Trophoblast cell (in vitro differentiated cells and primary cell): ENCODE results near the gene IZUMO2.

Experiments
- DNase-seq, 2 donors: peaks; one replicate each; pipeline ENCODE4 v3.0.0-alpha.2; 2016
- H2AFZ ChIP-seq: 2 replicates; pipeline ENCODE4 v1.6.1; 2013; ENCODE audit warnings: low read length, moderate library complexity, mild to moderate bottlenecking; ENCODE audit not compliant: insufficient read depth, poor library complexity
- H2AK5ac ChIP-seq: 2 replicates; pipeline ENCODE4 v1.6.1; 2013; ENCODE audit warnings: mild to moderate bottlenecking, low read length
- H2BK120ac ChIP-seq: 2 replicates; pipeline ENCODE4 v1.6.1; 2013; ENCODE audit warnings: low read length, mild to moderate bottlenecking, moderate library complexity; ENCODE audit not compliant: insufficient read depth, poor library complexity
- H2BK12ac ChIP-seq: 2 replicates; pipeline ENCODE4 v1.6.1; 2013; ENCODE audit warnings: mild to moderate bottlenecking, low read length, moderate library complexity
- H2BK5ac ChIP-seq: 2 replicates; pipeline ENCODE4 v1.6.1; 2013; ENCODE audit warnings: low read length, low read depth, moderate library complexity, mild to moderate bottlenecking; ENCODE audit not compliant: poor library complexity
- H3K14ac ChIP-seq: 2 replicates; pipeline ENCODE4 v1.6.1; 2013; ENCODE audit warnings: mild to moderate bottlenecking, low read length
- H3K18ac ChIP-seq: 2 replicates; pipeline ENCODE4 v1.6.1; 2013; ENCODE audit warnings: mild to moderate bottlenecking, low read length
- H3K23ac ChIP-seq: 2 replicates; pipeline ENCODE4 v1.6.1; 2013; ENCODE audit warnings: low read length
- H3K27ac ChIP-seq: 2 replicates; pipeline ENCODE4 v1.5.1; 2013; ENCODE audit warnings: low read depth, mild to moderate bottlenecking, inconsistent platforms, low read length, moderate library complexity
- H3K27me3 ChIP-seq: 2 replicates; pipeline ENCODE4 v1.6.1; 2013; ENCODE audit warnings: inconsistent platforms, mild to moderate bottlenecking, low read length, moderate library complexity; ENCODE audit not compliant: insufficient read depth
- H3K36me3 ChIP-seq, 2 experiments: 1 replicate in 1 of 2; 2 replicates in 1 of 2; pipeline ENCODE4 v1.6.1; 2013; ENCODE audit warnings: low read length in 2 of 2, mild to moderate bottlenecking in 2 of 2, moderate library complexity in 1 of 2; ENCODE audit not compliant: insufficient read depth in 2 of 2, control insufficient read depth in 1 of 2
- H3K4ac ChIP-seq: 2 replicates; pipeline ENCODE4 v1.6.1; 2013; ENCODE audit warnings: low read depth, mild to moderate bottlenecking, low read length, moderate library complexity
- H3K4me1 ChIP-seq, 2 experiments: 1 replicate in 1 of 2; 2 replicates in 1 of 2; pipeline ENCODE4 v1.6.1; 2013; ENCODE audit warnings: low read length in 2 of 2, mild to moderate bottlenecking in 2 of 2, moderate library complexity in 1 of 2; ENCODE audit not compliant: insufficient read depth in 2 of 2, control insufficient read depth in 1 of 2
- H3K4me2 ChIP-seq: 2 replicates; pipeline ENCODE4 v1.6.1; 2013; ENCODE audit warnings: inconsistent platforms, mild to moderate bottlenecking, low read length, moderate library complexity
- H3K4me3 ChIP-seq: 2 replicates; pipeline ENCODE4 v1.5.1; 2013; ENCODE audit warnings: mild to moderate bottlenecking, low read depth, low read length, inconsistent platforms
- H3K79me1 ChIP-seq: one replicate; pipeline ENCODE4 v1.6.1; 2013; ENCODE audit warnings: low read length
- H3K79me2 ChIP-seq: 2 replicates; pipeline ENCODE4 v1.6.1; 2013; ENCODE audit warnings: low read length, mild to moderate bottlenecking; ENCODE audit not compliant: control insufficient read depth, insufficient read depth, poor library complexity
- H3K9ac ChIP-seq: 2 replicates; pipeline ENCODE4 v1.6.1; 2013; ENCODE audit warnings: mild to moderate bottlenecking, low read length
- H3K9me3 ChIP-seq: 2 replicates; pipeline ENCODE4 v1.6.1; 2013; ENCODE audit warnings: low read depth, mild to moderate bottlenecking, control low read depth, inconsistent platforms, low read length; ENCODE audit not compliant: insufficient read depth
- H4K12ac ChIP-seq: 2 replicates; pipeline ENCODE4 v1.6.1; 2013; ENCODE audit warnings: low read depth, mild to moderate bottlenecking, low read length, moderate library complexity
- H4K8ac ChIP-seq: 2 replicates; pipeline ENCODE4 v1.6.1; 2013; ENCODE audit warnings: low read depth, mild to moderate bottlenecking, low read length, moderate library complexity
- H4K91ac ChIP-seq: one replicate; pipeline ENCODE4 v1.6.1; 2013; ENCODE audit warnings: low read depth, mild to moderate bottlenecking, low read length, moderate library complexity
- WGBS: extraction: QIAGEN DNeasy Blood & Tissue Kit; methylation state at CpG from one replicate; pipeline ENCODE4 v1.1.7; 2013; ENCODE audit warnings: missing lambda C conversion rate; ENCODE audit not compliant: insufficient read length, insufficient coverage; ENCODE audit errors: extremely low coverage; 5-methylcytosine and 5-hydroxymethylcytosine counted together

Gene IZUMO2

DNA sequence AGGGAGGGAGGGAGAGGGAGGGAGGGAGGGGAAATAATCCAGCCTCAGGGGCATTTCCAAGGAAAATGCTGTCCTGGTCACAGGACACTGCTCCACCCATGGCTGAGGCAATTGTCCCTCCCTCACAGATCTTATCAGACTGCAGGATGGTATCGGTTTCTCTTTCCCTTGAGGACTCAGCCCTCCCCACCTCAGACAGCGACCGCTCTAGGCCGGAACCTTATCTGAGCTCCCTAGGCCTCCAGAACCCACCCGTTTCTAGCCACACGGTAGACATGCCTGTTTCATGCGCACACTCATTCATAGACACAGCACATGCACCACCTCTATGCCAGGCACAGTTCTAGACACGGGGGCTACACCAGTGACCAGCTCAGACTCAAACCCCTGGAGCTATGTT, 10.0 kb upstream of the IZUMO2 start:
- Histone ChIP-seq H3K9me3 (peaks cover 5% of the 10 kb centered on the region), H3K4me2 (no peak overlapping the region), H3K79me2 (no peaks in the 10 kb centered on the region), H4K91ac (peak overlapping the region; percentile 42), H3K36me3 (no peaks in the 10 kb centered on the region), H3K4me1 (peaks cover 2 to 4% of the 10 kb centered on the region in 2 experiments), H3K23ac (no peak overlapping the region), H2BK12ac (peak overlapping the region; percentile 73), H3K9ac (no peak overlapping the region), H2AK5ac (no peak overlapping the region), H4K8ac (no peak overlapping the region), H3K4me3 (no peak overlapping the region), H2AFZ (no peak overlapping the region), H2BK5ac (no peak overlapping the region), H4K12ac (no peak overlapping the region), H3K18ac (no peak overlapping the region), H3K14ac (no peak overlapping the region), H3K4ac (no peak overlapping the region), H2BK120ac (peak overlapping the region; percentile 29), H3K79me1 (peaks cover 4% of the 10 kb centered on the region), H3K27me3 (no peaks in the 10 kb centered on the region), H3K27ac (peak overlapping the region; percentile 20)
- no CpG with 5 or more reads among the region's 8 CpGs for WGBS
- DNase-seq: peak in 1 of 2 donors; percentile 49

DNA sequence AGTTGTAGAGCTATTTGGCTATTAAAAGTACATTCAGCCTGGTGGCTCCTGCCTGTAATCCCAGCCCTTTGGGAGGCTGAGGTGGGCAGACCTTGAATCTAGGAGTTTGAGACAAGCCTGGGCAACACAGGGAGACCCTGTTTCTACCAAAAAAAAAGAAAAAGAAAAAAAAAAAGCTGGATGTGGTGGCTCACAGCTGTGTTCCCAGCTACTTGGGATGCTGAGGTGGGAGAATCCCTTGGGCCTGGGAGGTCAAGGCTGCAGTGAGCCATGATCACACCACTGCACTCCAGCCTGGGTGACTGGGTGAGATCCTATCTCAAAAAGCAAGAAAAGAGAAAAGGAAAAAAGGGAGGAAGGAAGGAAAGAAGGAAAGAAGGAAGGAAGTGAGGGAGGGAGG, 9.6 kb upstream of the IZUMO2 start:
- Histone ChIP-seq H4K91ac (peak overlapping the region; percentile 21), H2BK120ac (no peak overlapping the region), H4K8ac (no peak overlapping the region), H3K14ac (no peak overlapping the region), H3K9me3 (peaks cover 5% of the 10 kb centered on the region), H3K79me1 (peaks cover 4% of the 10 kb centered on the region), H3K9ac (no peak overlapping the region), H3K23ac (no peak overlapping the region), H2AK5ac (no peak overlapping the region), H3K4me1 (peaks cover 2 to 4% of the 10 kb centered on the region in 2 experiments), H2AFZ (no peak overlapping the region), H3K4ac (no peak overlapping the region), H3K18ac (no peak overlapping the region), H3K4me3 (no peak overlapping the region), H3K27ac (peak overlapping the region; percentile 50), H2BK12ac (no peak overlapping the region), H3K27me3 (no peaks in the 10 kb centered on the region), H3K4me2 (no peak overlapping the region), H3K79me2 (no peaks in the 10 kb centered on the region), H2BK5ac (no peak overlapping the region), H3K36me3 (no peaks in the 10 kb centered on the region), H4K12ac (no peak overlapping the region)
- no peak for DNase-seq

DNA sequence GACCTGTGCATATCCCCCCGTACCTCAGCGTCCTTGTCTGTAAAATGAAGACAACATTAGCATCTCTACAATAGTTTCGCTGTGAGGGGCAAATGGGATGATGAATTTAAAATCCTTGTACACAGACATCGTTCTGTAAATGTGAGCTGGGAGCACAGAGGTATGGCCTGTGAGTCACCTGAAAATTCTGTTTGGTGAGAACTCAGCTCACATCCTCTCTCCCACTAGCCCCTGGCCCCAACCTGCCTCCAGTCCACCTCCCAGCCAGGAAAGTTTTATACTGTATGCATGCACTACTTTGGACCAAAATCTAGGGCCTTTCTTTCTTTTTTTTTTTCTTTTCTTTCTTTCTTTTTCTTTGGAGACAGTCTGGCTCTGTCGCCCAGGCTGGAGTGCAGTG, 8.7 kb upstream of the IZUMO2 start:
- Histone ChIP-seq H3K14ac (no peak overlapping the region), H3K9ac (no peak overlapping the region), H3K79me1 (peaks cover 4% of the 10 kb centered on the region), H4K12ac (no peak overlapping the region), H3K23ac (no peak overlapping the region), H2AFZ (no peak overlapping the region), H4K91ac (no peak overlapping the region), H2BK12ac (no peak overlapping the region), H2BK120ac (no peak overlapping the region), H2BK5ac (no peak overlapping the region), H3K18ac (no peak overlapping the region), H3K27ac (no peak overlapping the region), H3K9me3 (peaks cover 7% of the 10 kb centered on the region), H3K79me2 (no peaks in the 10 kb centered on the region), H3K4ac (no peak overlapping the region), H3K27me3 (no peaks in the 10 kb centered on the region), H2AK5ac (no peak overlapping the region), H3K4me2 (no peak overlapping the region), H4K8ac (no peak overlapping the region), H3K36me3 (no peaks in the 10 kb centered on the region), H3K4me1 (peaks cover 2 to 9% of the 10 kb centered on the region in 2 experiments), H3K4me3 (no peak overlapping the region)
- DNase-seq: no peak
- no CpG with 5 or more reads among the region's 5 CpGs for WGBS

DNA sequence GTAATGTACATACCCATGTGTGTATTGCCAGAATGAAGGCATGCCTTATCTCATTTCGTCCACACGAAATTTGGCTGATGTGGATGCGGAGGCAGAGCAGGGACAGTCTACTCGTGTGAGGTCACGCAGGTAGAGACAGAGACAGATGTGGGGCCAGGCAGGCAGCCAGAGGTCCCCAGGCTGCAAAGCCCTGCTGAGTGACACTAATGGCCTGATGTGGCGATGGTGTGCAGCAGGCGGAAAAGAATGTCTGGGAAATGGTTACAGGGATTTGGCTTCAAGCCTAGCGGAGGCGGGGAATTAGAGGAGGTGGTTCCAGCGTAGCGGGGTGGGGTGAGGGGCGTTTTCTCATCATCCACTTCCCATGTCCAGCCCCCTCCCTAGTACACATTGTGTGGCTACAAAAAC, 4.2 kb upstream of the IZUMO2 start:
- H2BK120ac ChIP-seq: no peak overlapping the region
- no CpG with 5 or more reads among the region's 12 CpGs for WGBS

More for the DNA sequence above, 4.2 kb upstream of the IZUMO2 start:
- H3K36me3 ChIP-seq: no peaks in the 10 kb centered on the region
- no peak overlapping the region for H3K4ac ChIP-seq
- H2BK5ac ChIP-seq: no peak overlapping the region
- no peak overlapping the region for H3K14ac ChIP-seq
- H3K18ac ChIP-seq: no peak overlapping the region
- H4K12ac ChIP-seq: no peak overlapping the region
- no peak overlapping the region for H3K4me3 ChIP-seq
- H3K9ac ChIP-seq: no peak overlapping the region
- H3K4me2 ChIP-seq: no peak overlapping the region
- no peak for DNase-seq
- H3K23ac ChIP-seq: no peak overlapping the region
- H3K79me1 ChIP-seq: no peaks in the 10 kb centered on the region
- H2AK5ac ChIP-seq: no peak overlapping the region
- no peaks in the 10 kb centered on the region for H3K79me2 ChIP-seq
- no peak overlapping the region for H3K27ac ChIP-seq
- H3K27me3 ChIP-seq: no peaks in the 10 kb centered on the region
- no peak overlapping the region for H4K91ac ChIP-seq
- peaks cover 2 to 5% of the 10 kb centered on the region in 2 experiments for H3K4me1 ChIP-seq
- H2BK12ac ChIP-seq: no peak overlapping the region
- no peak overlapping the region for H4K8ac ChIP-seq
- no peak overlapping the region for H2AFZ ChIP-seq
- H3K9me3 ChIP-seq: peaks cover 7% of the 10 kb centered on the region
